ENCODE measurements around the gene DMC1.
A peak's percentile ranks its signal among the peaks of the same experiment; 100 is the strongest.

DMC1 gene

DNA sequence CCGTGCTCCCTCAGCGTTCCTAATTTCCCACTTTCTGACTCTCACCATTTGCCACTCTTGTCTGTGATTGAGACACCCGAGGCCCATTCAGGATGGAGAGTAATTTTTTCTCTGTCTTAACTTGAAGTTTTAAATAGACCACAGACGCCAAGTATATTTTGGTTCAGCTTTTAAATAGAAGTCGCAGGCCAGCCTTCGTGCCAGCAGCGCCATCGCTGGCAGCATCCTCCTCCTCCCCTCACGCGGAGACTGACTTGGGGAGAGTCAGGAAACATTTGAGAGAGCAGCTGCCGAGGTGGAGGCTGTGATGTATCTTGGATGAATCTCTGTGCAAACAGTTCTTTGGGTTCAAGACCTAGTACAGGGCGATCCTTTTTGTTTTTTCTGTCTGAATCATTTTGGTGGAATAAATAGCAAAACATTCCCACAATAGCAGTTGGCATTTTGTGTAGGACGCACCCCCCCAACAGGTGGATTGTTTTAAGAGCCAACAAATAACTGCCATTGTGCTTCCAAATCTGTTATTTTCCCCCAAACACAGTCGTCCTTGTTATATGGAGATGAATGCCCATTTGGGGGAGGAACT, 889 bp upstream of the DMC1 start:
- Histone ChIP-seq H3K27ac (ENCODE audit: low read length) (peak overlapping the region; percentile 35), H3K9ac (ENCODE audit: low read length) (peak overlapping the region; percentile 75), H3K27me3 (ENCODE audit: low read depth, low read length) (peaks cover 3% of the 10 kb centered on the region; the same call in 1 of the 2 replicates), H3K79me2 (ENCODE audit: low read length) (no peaks in the 10 kb centered on the region), H3K4me1 (ENCODE audit: low read length) (peaks cover 10% of the 10 kb centered on the region), H4K20me1 (ENCODE audit: insufficient read depth, low read length) (no peaks in the 10 kb centered on the region), H3K4me3 (ENCODE audit: low read length) (peak overlapping the region; percentile 80), H3K4me2 (ENCODE audit: low read length) (peak overlapping the region; percentile 88), H3K9me3 (ENCODE audit: insufficient read depth, low read length) (no peaks in the 10 kb centered on the region), H2AFZ (ENCODE audit: low read depth, low read length) (peak overlapping the region; percentile 68), H3K36me3 (replicated peaks; ENCODE audit: low read depth, low read length) (no peaks in the 10 kb centered on the region)
- TF ChIP-seq EZH2phosphoT487 (IDR thresholded peaks at IDR 0.05; ENCODE audit: low read depth), result no peak
- TF ChIP-seq, protein P1, sequence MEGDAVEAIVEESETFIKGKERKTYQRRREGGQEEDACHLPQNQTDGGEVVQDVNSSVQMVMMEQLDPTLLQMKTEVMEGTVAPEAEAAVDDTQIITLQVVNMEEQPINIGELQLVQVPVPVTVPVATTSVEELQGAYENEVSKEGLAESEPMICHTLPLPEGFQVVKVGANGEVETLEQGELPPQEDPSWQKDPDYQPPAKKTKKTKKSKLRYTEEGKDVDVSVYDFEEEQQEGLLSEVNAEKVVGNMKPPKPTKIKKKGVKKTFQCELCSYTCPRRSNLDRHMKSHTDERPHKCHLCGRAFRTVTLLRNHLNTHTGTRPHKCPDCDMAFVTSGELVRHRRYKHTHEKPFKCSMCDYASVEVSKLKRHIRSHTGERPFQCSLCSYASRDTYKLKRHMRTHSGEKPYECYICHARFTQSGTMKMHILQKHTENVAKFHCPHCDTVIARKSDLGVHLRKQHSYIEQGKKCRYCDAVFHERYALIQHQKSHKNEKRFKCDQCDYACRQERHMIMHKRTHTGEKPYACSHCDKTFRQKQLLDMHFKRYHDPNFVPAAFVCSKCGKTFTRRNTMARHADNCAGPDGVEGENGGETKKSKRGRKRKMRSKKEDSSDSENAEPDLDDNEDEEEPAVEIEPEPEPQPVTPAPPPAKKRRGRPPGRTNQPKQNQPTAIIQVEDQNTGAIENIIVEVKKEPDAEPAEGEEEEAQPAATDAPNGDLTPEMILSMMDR (IDR thresholded peaks at IDR 0.05; ENCODE audit: low read depth, low read length), result peak; percentile 36

DNA sequence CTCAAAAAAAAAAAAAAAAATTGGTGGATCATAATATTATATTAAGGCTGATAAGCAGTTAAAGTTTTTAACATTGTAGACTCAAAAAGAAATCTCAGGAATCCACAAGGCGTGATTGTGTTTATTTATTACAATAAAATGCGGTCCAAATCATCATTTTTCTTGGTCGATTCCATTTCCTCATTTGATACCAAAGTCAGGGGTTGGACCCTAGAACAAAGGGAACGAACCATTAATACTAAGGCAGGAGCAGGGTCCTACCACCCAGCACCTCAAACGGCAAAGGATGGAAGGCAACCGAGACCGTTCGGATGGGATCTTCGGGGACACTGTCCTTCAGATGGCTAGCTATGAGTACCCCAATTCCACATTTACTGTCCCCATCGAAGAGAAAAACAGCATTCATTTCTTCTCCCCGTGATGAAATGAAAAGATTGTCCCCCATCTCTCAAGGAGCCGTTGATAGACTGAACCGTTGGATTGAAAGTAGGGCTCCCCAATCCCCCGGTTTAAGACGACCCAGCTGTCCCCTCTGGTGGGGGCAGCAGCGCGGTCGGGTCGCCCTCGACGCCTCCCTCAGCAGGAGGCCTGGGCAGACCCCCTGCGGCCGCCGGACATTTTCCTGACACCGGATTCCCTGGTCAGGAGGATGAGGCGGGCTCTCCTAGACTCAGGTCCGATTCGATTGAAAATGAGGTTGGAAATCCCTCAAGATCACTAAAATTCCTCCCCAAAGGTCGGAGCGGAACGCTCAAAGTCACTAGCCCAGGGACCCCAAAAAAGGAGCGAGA, 607 bp downstream of the DMC1 start:
- Histone ChIP-seq H3K4me2 (ENCODE audit: low read length) (peak overlapping the region; percentile 93), H3K4me3 (ENCODE audit: low read length) (peak overlapping the region; percentile 88), H2AFZ (ENCODE audit: low read depth, low read length) (peak overlapping the region; percentile 79), H3K9me3 (ENCODE audit: insufficient read depth, low read length) (no peaks in the 10 kb centered on the region), H3K27me3 (ENCODE audit: low read depth, low read length) (peaks cover 3% of the 10 kb centered on the region; the same call in 1 of the 2 replicates), H4K20me1 (ENCODE audit: insufficient read depth, low read length) (no peaks in the 10 kb centered on the region), H3K27ac (ENCODE audit: low read length) (peak overlapping the region; percentile 40), H3K36me3 (replicated peaks; ENCODE audit: low read depth, low read length) (peaks cover 4% of the 10 kb centered on the region), H3K79me2 (ENCODE audit: low read length) (no peaks in the 10 kb centered on the region), H3K4me1 (ENCODE audit: low read length) (peaks cover 10% of the 10 kb centered on the region), H3K9ac (ENCODE audit: low read length) (peak overlapping the region; percentile 87)
- TF ChIP-seq, protein P1 (IDR thresholded peaks at IDR 0.05; ENCODE audit: low read depth, low read length), result no peak
- TF ChIP-seq EZH2phosphoT487 (IDR thresholded peaks at IDR 0.05; ENCODE audit: low read depth), result no peak

DNA sequence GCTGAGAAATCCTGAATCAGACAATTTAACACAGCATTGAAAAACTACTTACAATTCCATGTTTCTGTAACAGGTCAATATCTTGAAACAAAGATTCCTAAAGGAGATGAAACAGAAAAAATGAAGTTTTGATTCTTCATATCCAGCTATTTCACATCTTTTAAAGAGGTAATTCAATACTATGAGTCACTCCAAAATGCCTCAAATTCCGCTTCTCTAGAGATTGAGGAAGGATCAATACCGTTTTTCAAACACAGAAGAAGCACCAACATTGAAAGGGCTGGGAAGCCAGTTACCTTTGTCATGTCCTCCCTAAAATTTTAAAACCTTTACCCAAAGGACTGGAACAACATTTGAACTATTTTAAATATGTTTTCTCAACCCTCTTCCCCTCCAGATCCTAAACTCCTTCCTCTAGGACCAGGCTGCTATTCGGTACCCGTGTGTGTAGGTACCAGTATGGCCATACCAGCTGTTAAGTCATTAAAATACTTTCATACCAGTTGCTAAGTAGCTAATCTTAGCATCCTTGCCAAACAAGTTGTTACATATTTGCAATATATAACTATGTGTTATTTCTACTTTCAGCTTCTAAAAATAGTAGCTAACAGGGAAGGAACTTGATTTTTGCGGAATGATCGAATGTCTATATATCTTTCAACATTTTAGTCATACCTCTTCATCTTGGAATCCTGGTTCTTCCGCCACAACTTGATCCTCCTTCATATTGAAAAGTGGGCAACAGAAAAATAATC, 2.3 kb downstream of the DMC1 start:
- Histone ChIP-seq H3K4me2 (ENCODE audit: low read length) (no peak overlapping the region), H2AFZ (ENCODE audit: low read depth, low read length) (no peak overlapping the region), H3K27ac (ENCODE audit: low read length) (no peak overlapping the region), H3K27me3 (ENCODE audit: low read depth, low read length) (peaks cover under 1% of the 10 kb centered on the region; the same call in 1 of the 2 replicates), H4K20me1 (ENCODE audit: insufficient read depth, low read length) (no peaks in the 10 kb centered on the region), H3K4me3 (ENCODE audit: low read length) (no peak overlapping the region), H3K9me3 (ENCODE audit: insufficient read depth, low read length) (no peaks in the 10 kb centered on the region), H3K9ac (ENCODE audit: low read length) (no peak overlapping the region), H3K4me1 (ENCODE audit: low read length) (peaks cover 10% of the 10 kb centered on the region), H3K36me3 (replicated peaks; ENCODE audit: low read depth, low read length) (peaks cover 4% of the 10 kb centered on the region), H3K79me2 (ENCODE audit: low read length) (no peaks in the 10 kb centered on the region)
- TF ChIP-seq, protein P1 (IDR thresholded peaks at IDR 0.05; ENCODE audit: low read depth, low read length), result no peak
- TF ChIP-seq EZH2phosphoT487 (IDR thresholded peaks at IDR 0.05; ENCODE audit: low read depth), result no peak
